IMR-90 (cell line): ENCODE data around the gene FAM209B. TPM values are rescaled to one million over a fixed set of nuclear protein-coding genes. Genes with fewer than 3 reads are reported as not detected.

Source experiments
- ATAC-seq: fragments of 200-7000 bp; cut with Tn5 transposase; 2 replicates; pipeline ENCODE4 v1.9.1; 2020; ENCODE audit warnings: low read depth, mild to moderate bottlenecking, moderate library complexity
- BruUV-seq: library from RNA; stranded (reverse); fragments of 400-500 nt; replicated peaks from 2 replicates; lab custom pipeline; 2021; lab: Mats Ljungman, UMichigan
- CTCF ChIA-PET: fragments of 300-600 bp; formaldehyde crosslinking; extraction: SDS; loops from one replicate; lab custom pipeline; 2021; ENCODE audit warnings: antibody characterized with exemption; lab: Yijun Ruan, JAX
- POLR2A ChIA-PET: fragments of 300-600 bp; sonication (Branson Sonifier 250); formaldehyde crosslinking; loops from one replicate; lab custom pipeline; 2022; ENCODE audit warnings: antibody characterized with exemption; ENCODE audit not compliant: unreplicated experiment; lab: Charles Lee
- DNase-seq: peaks from one replicate; pipeline ENCODE4 v3.0.0; 2013
- H2AFZ ChIP-seq: replicated peaks from 2 replicates; pipeline ENCODE3; 2013; ENCODE audit warnings: low read length, mild to moderate bottlenecking; ENCODE audit not compliant: poor library complexity
- H2AK5ac ChIP-seq: 2 replicates; pipeline ENCODE4 v1.6.1; 2013; ENCODE audit warnings: low read depth, low read length, inconsistent platforms
- H2AK9ac ChIP-seq: replicated peaks from 2 replicates; pipeline ENCODE3; 2013; ENCODE audit warnings: mild to moderate bottlenecking, low read depth, low read length, moderate library complexity; ENCODE audit not compliant: poor library complexity
- H2BK120ac ChIP-seq: 2 replicates; pipeline ENCODE4 v1.6.1; 2013; ENCODE audit warnings: low read depth, low read length, inconsistent platforms
- H2BK15ac ChIP-seq: 3 replicates; pipeline ENCODE4 v1.6.1; 2013; ENCODE audit warnings: low read depth, low read length, inconsistent platforms
- H2BK20ac ChIP-seq: 2 replicates; pipeline ENCODE4 v1.6.1; 2013; ENCODE audit warnings: low read depth, mild to moderate bottlenecking, inconsistent platforms, low read length, moderate library complexity
- H2BK5ac ChIP-seq: 2 replicates; pipeline ENCODE4 v1.6.1; 2013; ENCODE audit warnings: mild to moderate bottlenecking, low read depth, low read length, inconsistent platforms; ENCODE audit not compliant: poor library complexity, severe bottlenecking
- H3K14ac ChIP-seq: replicated peaks from 2 replicates; pipeline ENCODE4 v1.6.1; 2013; ENCODE audit warnings: low read depth, low read length, inconsistent platforms
- H3K18ac ChIP-seq: 2 replicates; pipeline ENCODE4 v1.6.1; 2013; ENCODE audit warnings: low read depth, low read length, control low read depth
- H3K23ac ChIP-seq: 2 replicates; pipeline ENCODE4 v1.6.1; 2013; ENCODE audit warnings: low read depth, low read length, inconsistent platforms
- H3K27ac ChIP-seq: 2 replicates; pipeline ENCODE4 v1.5.1; 2013; ENCODE audit warnings: mild to moderate bottlenecking, control low read depth, low read length; ENCODE audit not compliant: insufficient read depth
- H3K27me3 ChIP-seq: 2 replicates; pipeline ENCODE4 v1.6.1; 2013; ENCODE audit warnings: low read length; ENCODE audit not compliant: control insufficient read depth, insufficient read depth
- H3K36me3 ChIP-seq: 2 replicates; pipeline ENCODE4 v1.6.1; 2013; ENCODE audit warnings: low read length, mixed read lengths; ENCODE audit not compliant: control insufficient read depth, insufficient read depth
- H3K4ac ChIP-seq: 2 replicates; pipeline ENCODE4 v1.6.1; 2013; ENCODE audit warnings: low read depth, low read length, inconsistent platforms
- H3K4me1 ChIP-seq: 2 replicates; pipeline ENCODE4 v1.6.1; 2013; ENCODE audit warnings: low read length, mixed read lengths; ENCODE audit not compliant: control insufficient read depth, insufficient read depth
- H3K4me2 ChIP-seq: 2 replicates; pipeline ENCODE4 v1.6.1; 2013; ENCODE audit warnings: low read depth, mild to moderate bottlenecking, control low read depth, low read length, moderate library complexity
- H3K4me3 ChIP-seq: 2 replicates; pipeline ENCODE4 v1.5.1; 2013; ENCODE audit warnings: low read depth, mild to moderate bottlenecking, control low read depth, low read length, moderate library complexity; ENCODE audit not compliant: insufficient read depth
- H3K56ac ChIP-seq: 2 replicates; pipeline ENCODE4 v1.6.1; 2013; ENCODE audit warnings: low read length, inconsistent platforms; ENCODE audit not compliant: insufficient read depth; ENCODE audit errors: extremely low read depth
- H3K79me1 ChIP-seq, 2 experiments: 2 replicates each; pipeline ENCODE4 v1.6.1; 2013; ENCODE audit warnings: low read length in 2 of 2, inconsistent platforms in 1 of 2, low read depth in 1 of 2
- H3K9ac ChIP-seq: 2 replicates; pipeline ENCODE4 v1.6.1; 2013; ENCODE audit warnings: low read depth, low read length, control low read depth
- H3K9me1 ChIP-seq: 2 replicates; pipeline ENCODE4 v1.6.1; 2013; ENCODE audit warnings: low read length, inconsistent platforms; ENCODE audit not compliant: insufficient read depth
- H3K9me3 ChIP-seq: 2 replicates; pipeline ENCODE4 v1.6.1; 2013; ENCODE audit warnings: low read length; ENCODE audit not compliant: control insufficient read depth, insufficient read depth
- H4K20me1 ChIP-seq: 2 replicates; pipeline ENCODE4 v1.6.1; 2013; ENCODE audit warnings: low read length, inconsistent platforms; ENCODE audit not compliant: insufficient read depth
- H4K5ac ChIP-seq: 2 replicates; pipeline ENCODE4 v1.6.1; 2013; ENCODE audit warnings: mild to moderate bottlenecking, low read depth, low read length, control low read depth
- H4K8ac ChIP-seq, 2 experiments: 2 replicates each; pipeline ENCODE4 v1.6.1; 2013; ENCODE audit warnings: low read depth in 2 of 2, low read length in 2 of 2, control low read depth in 1 of 2, inconsistent platforms in 1 of 2
- H4K91ac ChIP-seq: 2 replicates; pipeline ENCODE4 v1.6.1; 2013; ENCODE audit warnings: low read depth, low read length, inconsistent platforms; ENCODE audit not compliant: insufficient read depth
- NFE2L2 ChIP-seq: fragments of 150-350 bp; IDR thresholded peaks from 2 replicates; pipeline ENCODE4 v1.6.1; 2016; ENCODE audit warnings: low read depth, mild to moderate bottlenecking, low read length
- POLR2A ChIP-seq: IDR thresholded peaks from 2 replicates; pipeline ENCODE4 v1.6.1; 2012; ENCODE audit warnings: mild to moderate bottlenecking, low read depth, low read length
- WGBS, 2 experiments: methylation state at CpG; one replicate each; pipeline versions ENCODE4 v1.1.5 to v1.1.7; 2013; ENCODE audit warnings: missing lambda C conversion rate in 2 of 2; ENCODE audit not compliant: insufficient read length in 1 of 2; ENCODE audit errors: extremely low coverage in 2 of 2; 5-methylcytosine and 5-hydroxymethylcytosine counted together
- dilution Hi-C: fragments of 300-500 bp; cut with HindIII; formaldehyde crosslinking; loops from one replicate; pipeline ENCODE4 v1.14.3; 2018; ENCODE audit warnings: low sequenced_read_pairs; ENCODE audit not compliant: unreplicated experiment
- in situ Hi-C: fragments of 300-500 bp; cut with MboI; formaldehyde crosslinking; loops from 3 replicates; pipeline ENCODE4 v1.14.3; 2019; ENCODE audit warnings: low sequenced_read_pairs, inconsistent platforms, mixed read lengths
- intact Hi-C: fragments of 100-400 bp; cut with micrococcal nuclease; formaldehyde crosslinking; loops from 2 replicates; pipeline ENCODE4 v1.10.0; 2022
- polyA plus RNA-seq, 3 experiments: library from polyadenylated mRNA; depleted of rRNA; stranded (reverse); fragments of >200 nt; gene quantifications; 2 replicates each; pipeline ENCODE4 v1.2.3, GENCODE V29; 2012; ENCODE audit warnings: low replicate concordance in 1 of 3
- total RNA-seq: library from RNA; depleted of rRNA; stranded (reverse); fragments of >200 nt; gene quantifications from 2 replicates; pipeline ENCODE4 v1.2.3, GENCODE V29; 2012

FAM209B gene
- total and polyA plus RNA-seq, 2 of the 4 experiments (the other 2 are of a cell fraction): 0.24 TPM; not detected in 1

DNA sequence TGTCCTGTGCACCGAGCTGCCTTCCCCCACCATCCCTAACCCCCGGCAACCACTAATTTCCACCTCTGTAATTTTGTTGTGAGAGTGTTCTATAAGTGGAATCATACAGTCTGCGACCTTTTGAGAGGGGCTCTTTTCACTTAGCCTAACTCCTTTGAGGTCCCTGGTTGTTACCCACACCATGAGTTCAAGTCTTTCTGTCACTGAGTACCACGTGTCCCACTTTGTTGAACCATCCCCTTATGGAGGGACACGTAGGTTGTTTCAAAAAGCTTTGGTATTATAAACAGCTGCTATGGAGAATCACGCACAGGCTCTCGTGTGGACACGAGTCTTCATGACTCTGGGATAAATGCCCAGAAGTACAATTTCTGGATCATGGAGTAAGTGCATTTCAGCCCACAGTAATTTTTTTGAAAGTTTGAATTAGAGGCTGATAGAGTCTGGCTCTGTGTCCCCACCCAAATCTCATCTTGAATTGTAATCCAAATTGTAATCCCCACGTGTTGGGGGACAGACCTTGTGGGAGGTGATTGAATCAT, 9.5 kb downstream of the FAM209B start:
- H4K8ac ChIP-seq: no peak overlapping the region
- H3K4me2 ChIP-seq: no peak overlapping the region
- H4K91ac ChIP-seq: no peak overlapping the region
- TF ChIP-seq POLR2A (no peak), NFE2L2 (no peak)
- H2BK15ac ChIP-seq: no peak overlapping the region
- H3K23ac ChIP-seq: no peak overlapping the region
- no peaks in the 10 kb centered on the region for H3K4me1 ChIP-seq
- no peak overlapping the region for H2BK5ac ChIP-seq
- peaks cover 6% of the 10 kb centered on the region for H3K27me3 ChIP-seq
- H3K18ac ChIP-seq: no peak overlapping the region
- ATAC-seq (no peak), DNase-seq (peak; percentile 3)
- no peaks in the 10 kb centered on the region for H3K36me3 ChIP-seq
- H2AFZ ChIP-seq: no peak overlapping the region
- no peak overlapping the region for H3K56ac ChIP-seq
- no peaks in the 10 kb centered on the region for H3K79me1 ChIP-seq
- H3K9me1 ChIP-seq: no peaks in the 10 kb centered on the region; the same call in 1 of the 2 replicates
- no peak overlapping the region for H2BK120ac ChIP-seq
- no peak overlapping the region for H2AK5ac ChIP-seq
- dilution Hi-C loops (no loop called here), intact Hi-C loops (no loop called here), in situ Hi-C loops (no loop called here)
- no peak overlapping the region for H2BK20ac ChIP-seq
- no TSS peak for BruUV-seq
- no peak overlapping the region for H3K27ac ChIP-seq
- H4K5ac ChIP-seq: no peak overlapping the region
- CTCF ChIA-PET: no interaction called here
- POLR2A ChIA-PET: no interaction called here
- H3K4ac ChIP-seq: no peak overlapping the region
- H3K9ac ChIP-seq: no peak overlapping the region
- H3K14ac ChIP-seq: no peak overlapping the region
- WGBS, 2 experiments: 40% methylated on average over 1 of the region's 9 CpGs; no CpG with 5 or more reads in 1 of the 2 experiments
- H3K4me3 ChIP-seq: no peak overlapping the region
- no peak overlapping the region for H2AK9ac ChIP-seq
- H3K9me3 ChIP-seq: no peaks in the 10 kb centered on the region
- H4K20me1 ChIP-seq: no peaks in the 10 kb centered on the region
